GM21529 (cell line): Measurements from ENCODE around the gene ABCC4.

ENCODE experiments used
- ATAC-seq: cut with Tn5 transposase; IDR thresholded peaks from one replicate; pipeline ENCODE4 v1.9.1; 2021; ENCODE audit not compliant: unreplicated experiment

Gene ABCC4

DNA sequence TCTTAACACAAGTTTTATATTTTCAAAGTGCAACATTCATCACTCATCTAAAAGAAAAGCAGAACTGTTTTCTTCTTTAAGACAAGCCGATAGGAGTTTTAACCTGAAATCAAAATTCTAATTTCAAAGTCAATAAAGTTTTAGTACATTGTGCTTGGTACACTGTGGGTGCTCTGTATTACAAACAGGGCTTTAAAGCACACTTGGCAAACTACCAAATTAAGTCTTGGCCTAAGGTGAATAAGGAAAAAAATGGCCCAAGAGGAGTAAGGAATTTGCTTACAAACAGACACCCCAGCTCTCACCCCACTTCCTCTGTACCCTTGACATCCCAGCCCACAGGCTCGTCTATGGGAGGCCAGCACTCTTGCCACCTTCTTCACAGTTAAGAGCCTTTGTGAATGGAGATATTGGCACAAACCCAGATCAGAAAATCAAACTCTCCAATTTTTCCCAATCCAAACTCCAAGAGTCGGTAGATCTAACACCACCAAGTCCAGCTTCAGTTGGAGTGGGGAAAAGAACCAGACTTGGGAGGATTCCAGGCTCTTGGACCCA, 66.0 kb downstream of the ABCC4 start:
- no peak for ATAC-seq

DNA sequence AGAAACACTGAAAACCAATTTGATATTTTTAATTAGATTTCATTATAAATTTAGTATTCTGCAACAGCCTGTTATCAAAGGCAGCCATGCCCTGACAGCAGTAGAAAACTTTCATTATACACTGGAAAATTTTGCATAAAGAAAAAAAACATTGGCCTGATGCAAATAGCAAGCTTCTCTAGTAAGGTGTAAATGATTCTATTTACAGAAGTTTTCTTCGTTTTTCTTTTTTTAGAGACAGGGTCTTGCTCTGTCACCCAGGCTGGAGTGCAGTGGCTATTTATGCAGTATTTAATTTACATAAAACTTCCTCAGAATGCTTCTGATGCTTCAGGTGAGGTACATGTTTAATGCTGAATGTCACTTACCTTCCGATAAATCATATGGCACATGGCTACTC, 67.0 kb downstream of the ABCC4 start:
- peak; percentile 83 for ATAC-seq

DNA sequence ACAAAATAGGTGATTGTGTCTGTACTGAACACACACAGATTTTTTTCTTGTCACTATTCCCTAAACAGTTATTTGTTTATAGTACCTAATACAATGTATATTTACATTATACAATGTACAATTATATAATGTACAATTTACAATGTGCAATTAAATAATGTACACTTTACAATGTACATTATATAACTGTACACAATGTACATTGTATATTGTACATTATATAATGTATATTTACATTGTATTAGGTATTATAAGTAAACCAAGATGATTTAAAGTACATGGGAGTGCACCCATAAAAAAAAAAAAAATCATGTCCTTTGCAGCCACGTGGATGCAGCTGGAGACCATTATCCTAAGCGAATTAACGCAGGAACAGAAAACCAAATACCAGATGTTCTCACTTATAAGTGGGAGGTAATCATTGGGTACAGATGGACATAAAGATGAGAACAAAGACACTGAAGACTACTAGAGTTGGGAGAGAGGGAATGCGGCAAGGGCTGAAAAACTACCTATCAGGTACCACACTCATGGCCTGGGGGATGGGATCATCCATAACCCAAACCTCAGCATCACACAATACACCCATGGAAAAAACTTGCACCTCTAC, 68.1 kb downstream of the ABCC4 start:
- ATAC-seq: no peak

DNA sequence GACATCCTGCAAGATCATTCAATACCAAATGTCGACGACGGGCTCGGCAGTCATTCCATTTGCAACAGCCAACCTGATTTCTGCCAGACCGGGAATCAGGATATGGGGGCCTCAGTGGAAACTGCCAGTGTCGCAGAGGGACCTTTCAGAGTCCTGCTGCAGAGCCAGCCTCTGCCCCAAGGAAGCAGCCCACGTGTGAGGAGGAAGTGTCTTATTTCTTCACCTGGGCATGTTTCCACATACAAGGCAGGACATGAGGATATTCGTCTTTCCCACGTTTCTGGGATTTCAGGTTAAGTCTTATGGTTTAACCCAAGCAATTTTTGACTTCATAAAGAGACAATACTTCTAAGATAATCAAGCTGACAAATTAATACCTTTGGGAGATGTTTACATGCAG, 69.9 kb downstream of the ABCC4 start:
- no peak for ATAC-seq

- no peak for ATAC-seq
Measured at GRCh38 chr13:95229855-95230254, 71.4 kb downstream of the ABCC4 start.

DNA sequence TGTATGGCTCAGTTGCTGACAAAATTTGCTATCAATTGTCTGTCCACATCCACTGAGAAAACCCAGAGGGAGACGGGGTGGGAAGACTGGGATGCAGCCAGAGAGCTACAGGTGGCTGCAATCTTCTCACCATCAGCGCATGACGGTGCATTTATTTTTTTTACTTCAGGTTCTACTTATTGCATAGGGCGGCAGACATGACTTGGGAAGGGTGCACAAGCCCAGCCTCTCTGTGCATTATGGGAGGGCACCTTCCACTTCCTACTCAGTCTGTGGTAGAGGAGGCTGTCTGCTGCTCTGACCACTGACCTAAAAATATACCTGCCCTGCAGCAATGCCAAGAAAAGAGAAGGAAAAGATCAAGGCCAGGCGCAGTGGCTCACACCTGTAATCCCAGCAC, 73.1 kb downstream of the ABCC4 start:
- no peak for ATAC-seq

- peak; percentile 85 for ATAC-seq
Measured at GRCh38 chr13:95226932-95227695, 74.1 kb downstream of the ABCC4 start.

- ATAC-seq: peak; percentile 25
Measured at GRCh38 chr13:95226476-95226875, 74.8 kb downstream of the ABCC4 start.

DNA sequence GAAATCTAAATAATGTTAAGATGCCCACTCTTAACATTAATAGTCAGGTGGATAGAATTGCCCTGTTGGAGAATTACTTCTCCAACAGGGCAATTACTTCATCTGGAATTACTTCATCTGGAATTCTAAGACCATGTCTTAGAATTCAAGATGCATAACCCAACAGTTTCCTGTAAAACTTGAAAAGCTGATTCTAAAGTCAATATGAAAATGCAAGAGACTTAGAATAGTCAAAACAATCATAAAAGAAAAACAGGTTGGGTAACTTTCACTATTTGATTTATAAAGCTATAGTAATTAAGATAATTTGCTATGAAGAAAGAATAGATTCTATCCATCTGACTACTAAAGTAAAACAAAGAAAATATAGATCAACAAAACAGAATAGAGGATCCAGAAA, 75.2 kb downstream of the ABCC4 start:
- ATAC-seq: no peak

DNA sequence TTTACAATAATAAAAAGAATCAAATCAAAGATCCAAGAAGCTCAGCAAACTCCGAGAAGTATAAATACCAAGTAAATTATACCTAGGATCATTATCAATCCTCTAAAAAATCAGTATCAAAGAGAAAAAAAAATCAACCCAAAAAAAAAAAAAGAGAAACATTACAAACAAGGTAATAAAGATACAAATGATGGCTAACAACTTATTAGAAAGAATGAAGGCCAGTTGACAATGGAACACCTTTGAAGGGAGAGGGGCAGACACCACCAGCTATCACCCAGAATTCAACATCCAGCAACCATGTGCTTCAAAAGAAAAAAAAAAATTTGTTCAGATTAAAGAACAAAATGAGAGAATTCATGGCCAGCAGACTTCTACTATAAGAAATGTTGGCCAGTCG, 77.2 kb downstream of the ABCC4 start:
- ATAC-seq: no peak

DNA sequence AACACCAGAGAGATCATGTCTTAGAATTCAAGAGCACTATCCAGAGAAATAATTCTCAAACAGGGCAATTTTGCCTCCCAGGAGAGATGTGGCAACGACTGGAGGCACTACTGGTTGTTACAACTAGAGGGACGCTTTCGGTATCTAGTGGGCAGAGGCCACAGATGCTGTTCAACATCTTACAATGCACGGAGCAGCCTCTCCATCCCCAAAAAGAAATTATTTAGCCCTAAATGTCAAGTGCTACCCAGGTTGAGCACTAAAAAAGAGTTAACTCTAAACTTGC, 78.6 kb downstream of the ABCC4 start:
- ATAC-seq: peak; percentile 34

DNA sequence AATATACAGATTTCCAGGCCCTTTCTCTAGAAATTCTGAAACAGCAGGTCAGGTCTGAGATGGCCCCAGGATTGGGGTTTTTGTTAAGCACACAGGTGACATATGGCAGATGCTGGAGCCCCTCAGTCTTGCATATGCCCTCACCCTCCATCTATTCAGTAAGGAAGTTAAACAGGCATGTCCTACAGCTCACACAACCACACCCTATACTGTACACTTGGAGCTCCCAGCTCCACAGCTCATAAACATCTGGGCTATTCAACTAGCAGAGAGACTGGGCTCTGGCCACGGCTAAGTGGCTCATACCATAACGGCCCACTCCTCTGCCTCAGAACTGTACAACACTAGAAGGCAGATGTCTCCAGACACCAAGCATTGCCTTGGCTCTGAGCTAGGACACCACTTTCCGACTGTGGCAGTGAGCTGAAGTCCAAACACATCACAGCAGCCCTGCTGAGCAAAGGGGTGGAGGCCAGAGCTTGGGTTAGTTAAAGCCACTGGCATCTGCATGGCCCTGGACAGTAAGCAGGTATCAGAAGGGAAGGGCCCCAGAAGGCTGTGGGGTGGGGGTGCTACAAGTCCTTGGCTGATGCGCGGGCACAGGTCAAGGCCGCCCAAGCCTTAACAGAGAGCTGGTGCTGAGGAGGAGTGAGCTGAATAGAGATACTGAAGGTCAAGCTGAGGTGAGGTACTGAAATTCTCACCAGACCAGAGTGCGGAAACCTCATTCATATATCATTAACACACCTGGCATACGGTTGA, 79.1 kb downstream of the ABCC4 start:
- ATAC-seq: peak; percentile 42

- ATAC-seq: no peak
Measured at GRCh38 chr13:95220611-95221010, 80.6 kb downstream of the ABCC4 start.

DNA sequence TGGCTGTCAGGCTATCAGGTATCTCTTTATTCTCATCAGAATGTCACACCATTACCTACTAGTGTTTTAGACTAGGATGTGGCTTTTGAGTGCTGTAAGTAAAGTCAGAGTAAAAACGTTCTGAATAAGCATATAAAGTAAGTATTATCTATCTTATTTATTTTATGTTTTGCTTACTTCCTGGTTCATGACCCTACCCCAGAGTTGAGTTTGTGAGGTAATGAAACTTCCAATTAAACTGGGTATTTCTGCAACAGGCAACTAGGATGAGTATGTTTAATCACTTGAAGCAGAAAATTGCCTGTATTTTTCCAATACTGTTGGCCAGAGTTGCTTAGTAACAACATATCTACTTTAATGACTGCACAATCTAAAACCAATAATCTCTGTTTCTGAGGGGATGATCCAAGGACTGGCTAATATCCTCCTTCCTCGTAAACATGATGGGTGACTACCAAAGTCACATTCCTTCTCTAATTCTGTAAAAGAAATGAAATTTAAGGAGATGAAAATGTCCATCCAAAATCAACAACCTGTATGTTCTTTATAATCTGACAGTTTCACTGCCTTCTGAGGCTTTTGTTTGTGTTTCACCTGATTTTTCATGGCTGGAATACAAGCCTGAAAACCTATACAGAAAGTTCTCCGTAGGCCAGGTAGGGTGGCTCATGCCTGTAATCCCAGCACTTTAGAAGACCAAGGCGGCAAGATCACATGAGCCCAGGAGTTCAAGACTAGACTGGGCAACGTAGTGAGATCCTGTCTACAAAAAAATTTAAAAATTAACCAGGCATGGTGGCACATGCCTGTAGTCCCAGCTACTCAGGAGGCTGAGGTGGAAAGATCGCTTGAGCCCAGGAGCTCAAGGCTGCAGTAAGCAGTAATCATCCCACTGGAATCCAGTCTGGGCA, 83.1 kb downstream of the ABCC4 start:
- no peak for ATAC-seq

GRCh38 chr13:95216182-95216581, 85.1 kb downstream of the ABCC4 start:
- no peak for ATAC-seq

DNA sequence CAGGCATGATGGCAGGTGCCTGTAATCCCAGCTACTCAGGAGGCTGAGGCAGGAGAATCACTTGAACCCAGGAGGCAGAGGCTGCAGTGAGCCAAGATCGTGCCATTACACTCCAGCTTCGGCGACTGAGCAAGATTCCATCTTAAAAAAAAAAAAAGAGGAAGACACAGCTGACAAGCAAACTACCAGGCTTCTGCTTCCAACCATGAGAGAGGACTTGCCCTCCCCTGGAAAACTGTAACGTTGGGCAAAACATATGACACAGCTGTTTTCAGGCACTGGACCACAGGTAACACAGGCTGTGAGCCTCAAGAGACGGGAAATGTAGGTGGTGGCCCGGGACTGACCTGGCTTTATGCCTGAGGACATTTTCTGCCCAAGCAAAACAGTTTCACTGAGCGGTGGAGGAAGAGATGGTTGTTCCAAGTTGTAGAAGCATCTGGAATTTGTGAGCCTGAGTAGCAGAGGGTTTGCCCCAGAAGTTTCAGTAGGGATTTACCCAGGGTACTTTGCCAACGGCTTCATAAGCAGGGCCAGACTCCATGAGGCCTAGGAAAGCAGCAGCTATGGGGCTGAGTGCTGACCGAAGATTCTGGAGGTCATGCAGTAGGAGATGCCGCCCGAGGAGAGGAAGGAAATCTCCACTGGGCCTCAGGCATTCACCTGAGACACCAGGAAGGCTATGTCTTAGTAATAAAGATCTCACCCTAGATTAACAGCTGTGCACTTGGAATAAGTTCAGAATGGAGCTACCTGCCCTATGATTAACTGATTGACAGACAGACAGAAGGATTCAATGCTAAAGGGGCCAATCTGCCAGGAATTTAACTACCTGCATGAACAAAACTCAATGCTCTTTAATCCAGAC, 88.0 kb downstream of the ABCC4 start:
- ATAC-seq: no peak

GRCh38 chr13:95209109-95209508, 92.1 kb downstream of the ABCC4 start:
- no peak for ATAC-seq

DNA sequence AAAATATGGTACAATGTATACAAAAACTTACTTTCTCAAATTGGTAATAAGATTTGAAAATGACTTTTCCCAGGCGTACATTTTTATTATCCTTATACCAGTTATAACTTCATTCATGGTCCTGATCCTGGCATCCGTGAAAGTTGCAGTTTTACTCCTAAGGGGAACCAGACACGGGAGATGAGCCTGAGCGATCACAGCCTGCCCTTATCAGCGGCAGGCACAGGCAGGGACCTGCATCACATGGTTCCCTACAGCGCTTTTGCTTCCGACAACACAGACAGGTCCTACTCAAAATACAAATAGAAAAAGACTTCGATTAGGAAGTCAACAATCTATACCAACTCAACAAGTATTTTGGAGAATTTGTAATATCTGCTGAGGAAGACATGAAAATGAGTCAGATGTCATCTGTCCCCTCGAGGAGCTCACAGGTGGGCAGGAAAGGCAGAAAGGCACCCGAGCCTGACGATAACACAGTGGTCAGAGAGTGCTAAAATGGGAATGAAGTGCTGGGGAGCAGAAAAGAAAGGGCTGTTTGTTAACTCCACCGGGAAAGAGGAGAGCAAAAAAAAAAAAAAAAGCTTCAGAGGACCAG, 93.4 kb downstream of the ABCC4 start:
- ATAC-seq: peak; percentile 95

- no peak for ATAC-seq
Measured at GRCh38 chr13:95206116-95206515, 95.1 kb downstream of the ABCC4 start.
